A673 (cell line): ENCODE data around the gene SLC39A8. TPM values are rescaled to one million over a fixed set of nuclear protein-coding genes. Genes with fewer than 3 reads are reported as not detected.

Source experiments
- BruUV-seq: library from RNA; stranded (reverse); fragments of 400-500 nt; replicated peaks from 2 replicates; lab custom pipeline; 2021; lab: Mats Ljungman, UMichigan
- CTCF ChIA-PET: fragments of 300-600 bp; sonication (Branson Sonifier 250); formaldehyde crosslinking; loops from one replicate; lab custom pipeline; 2022; ENCODE audit warnings: antibody characterized with exemption; lab: Charles Lee
- POLR2A ChIA-PET: fragments of 300-600 bp; sonication (Branson Sonifier 250); formaldehyde crosslinking; loops from one replicate; lab custom pipeline; 2022; ENCODE audit warnings: antibody characterized with exemption; ENCODE audit not compliant: low non-redundant PET; lab: Charles Lee
- DNase-seq: peaks from one replicate; pipeline ENCODE4 v3.0.0-alpha.2; 2015; ENCODE audit warnings: low spot score
- H3K27ac ChIP-seq: fragments of 200-600 bp; sonication (generic); 2 replicates; pipeline ENCODE4 v1.5.1; 2016; ENCODE audit warnings: mixed run types, low read depth, mild to moderate bottlenecking, mixed read lengths, antibody characterized with exemption, low read length; ENCODE audit not compliant: poor library complexity, severe bottlenecking
- H3K27me3 ChIP-seq: fragments of 200-600 bp; sonication (generic); replicated peaks from 2 replicates; pipeline ENCODE4 v1.6.1; 2017; ENCODE audit warnings: mixed run types, low read depth, mild to moderate bottlenecking, mixed read lengths, antibody characterized with exemption, low read length; ENCODE audit not compliant: insufficient read depth, poor library complexity
- H3K36me3 ChIP-seq: fragments of 200-600 bp; sonication (generic); 2 replicates; pipeline ENCODE4 v1.6.1; 2016; ENCODE audit warnings: mixed run types, mild to moderate bottlenecking, mixed read lengths, antibody characterized with exemption, low read length; ENCODE audit not compliant: insufficient read depth, poor library complexity, severe bottlenecking
- H3K4me1 ChIP-seq: fragments of 200-600 bp; sonication (generic); 2 replicates; pipeline ENCODE4 v1.6.1; 2017; ENCODE audit warnings: mixed run types, mild to moderate bottlenecking, mixed read lengths, antibody characterized with exemption, low read length; ENCODE audit not compliant: insufficient read depth, poor library complexity, severe bottlenecking
- H3K4me3 ChIP-seq: fragments of 200-600 bp; sonication (generic); 2 replicates; pipeline ENCODE4 v1.5.1; 2016; ENCODE audit warnings: low read depth, mixed run types, mild to moderate bottlenecking, mixed read lengths, low read length; ENCODE audit not compliant: poor library complexity, severe bottlenecking
- H3K9me3 ChIP-seq: fragments of 200-600 bp; sonication (generic); 2 replicates; pipeline ENCODE4 v1.6.1; 2016; ENCODE audit warnings: mixed run types, low read depth, mild to moderate bottlenecking, mixed read lengths, antibody characterized with exemption, low read length; ENCODE audit not compliant: poor library complexity, severe bottlenecking
- CTCF ChIP-seq: fragments of 300-800, 200-600 bp; sonication (generic); conservative IDR thresholded peaks from 2 replicates; pipeline ENCODE4 v1.5.1; 2017; ENCODE audit warnings: low read depth, mild to moderate bottlenecking, antibody characterized with exemption, low read length, moderate library complexity, mixed read lengths
- EZH2 ChIP-seq: fragments of 200-600 bp; sonication (generic); IDR thresholded peaks from 2 replicates; pipeline ENCODE4 v1.6.1; 2017; ENCODE audit warnings: borderline replicate concordance, low read depth, mild to moderate bottlenecking, mixed read lengths, antibody characterized with exemption, low read length; ENCODE audit not compliant: poor library complexity, severe bottlenecking
- intact Hi-C: fragments of 100-400 bp; cut with micrococcal nuclease; formaldehyde crosslinking; loops from one replicate; pipeline ENCODE4 v1.10.0; 2022; ENCODE audit not compliant: unreplicated experiment
- total RNA-seq: library from RNA; stranded (reverse); gene quantifications from 2 replicates; pipeline ENCODE4 v1.2.3, GENCODE V29; 2021

SLC39A8 gene
- total RNA-seq, 1 experiment from 2014 or later: 12.3 TPM

DNA sequence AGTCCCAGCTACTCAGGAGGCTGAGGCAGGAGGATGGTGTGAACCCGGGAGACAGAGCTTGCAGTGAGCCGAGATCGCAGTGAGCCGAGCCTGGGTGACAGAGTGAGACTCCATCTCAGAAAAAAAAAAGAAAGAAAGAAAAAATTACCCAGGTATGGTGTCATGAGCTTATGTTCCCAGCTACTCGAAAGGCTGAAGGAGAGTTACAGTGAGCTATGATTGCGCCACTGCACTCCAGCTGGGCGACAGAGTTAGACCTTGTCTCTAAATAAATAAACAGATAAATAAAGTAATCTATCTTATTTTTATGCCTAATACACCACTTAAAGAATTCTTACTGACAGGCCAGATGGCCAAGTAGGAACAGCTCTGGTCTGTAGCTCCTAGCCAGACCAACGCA is 73.0 kb downstream of the SLC39A8 start:
- CTCF ChIA-PET: no interaction called here

DNA sequence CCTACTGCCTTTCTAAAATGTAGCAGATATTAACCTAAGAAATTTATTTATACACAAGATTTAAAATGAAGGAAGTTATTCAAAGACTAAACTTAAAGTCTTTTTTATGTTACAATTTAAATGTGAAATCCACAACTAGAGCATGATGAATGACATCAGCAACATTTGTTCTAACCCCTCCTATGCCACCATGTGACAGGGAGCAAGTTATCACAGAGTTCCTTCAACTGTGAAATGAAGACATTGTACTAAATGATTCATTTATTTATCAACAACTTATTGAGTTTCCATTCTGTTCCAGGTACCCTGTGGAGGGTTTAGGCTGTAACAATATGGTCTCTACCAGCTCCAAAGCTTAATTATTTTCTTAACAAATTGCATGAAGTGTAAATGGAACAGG is 76.9 kb downstream of the SLC39A8 start:
- POLR2A ChIA-PET: no interaction called here
- H3K27ac ChIP-seq: no peak overlapping the region
- H3K36me3 ChIP-seq: no peaks in the 10 kb centered on the region
- no peaks in the 10 kb centered on the region for H3K9me3 ChIP-seq
- no peaks in the 10 kb centered on the region for H3K4me1 ChIP-seq
- CTCF ChIA-PET: no interaction called here
- intact Hi-C loops: loop anchor here (10.0 kb wide), 2 partner anchors 534 to 934 kb away; no protein-coding TSS in a partner anchor
- no peak for TF ChIP-seq EZH2
- no peak for TF ChIP-seq CTCF
- BruUV-seq: no TSS peak
- H3K27me3 ChIP-seq: no peaks in the 10 kb centered on the region
- H3K4me3 ChIP-seq: no peak overlapping the region
- DNase-seq: no peak

More for the DNA sequence above, 73.0 kb downstream of the SLC39A8 start:
- H3K27ac ChIP-seq: no peak overlapping the region
- H3K36me3 ChIP-seq: no peaks in the 10 kb centered on the region
- no peak for TF ChIP-seq EZH2
- TF ChIP-seq CTCF: no peak
- H3K27me3 ChIP-seq: no peaks in the 10 kb centered on the region
- no peak for DNase-seq
- H3K4me3 ChIP-seq: no peak overlapping the region
- no peaks in the 10 kb centered on the region for H3K4me1 ChIP-seq
- H3K9me3 ChIP-seq: no peaks in the 10 kb centered on the region
- POLR2A ChIA-PET: no interaction called here
- intact Hi-C loops: no loop called here
- no TSS peak for BruUV-seq

DNA sequence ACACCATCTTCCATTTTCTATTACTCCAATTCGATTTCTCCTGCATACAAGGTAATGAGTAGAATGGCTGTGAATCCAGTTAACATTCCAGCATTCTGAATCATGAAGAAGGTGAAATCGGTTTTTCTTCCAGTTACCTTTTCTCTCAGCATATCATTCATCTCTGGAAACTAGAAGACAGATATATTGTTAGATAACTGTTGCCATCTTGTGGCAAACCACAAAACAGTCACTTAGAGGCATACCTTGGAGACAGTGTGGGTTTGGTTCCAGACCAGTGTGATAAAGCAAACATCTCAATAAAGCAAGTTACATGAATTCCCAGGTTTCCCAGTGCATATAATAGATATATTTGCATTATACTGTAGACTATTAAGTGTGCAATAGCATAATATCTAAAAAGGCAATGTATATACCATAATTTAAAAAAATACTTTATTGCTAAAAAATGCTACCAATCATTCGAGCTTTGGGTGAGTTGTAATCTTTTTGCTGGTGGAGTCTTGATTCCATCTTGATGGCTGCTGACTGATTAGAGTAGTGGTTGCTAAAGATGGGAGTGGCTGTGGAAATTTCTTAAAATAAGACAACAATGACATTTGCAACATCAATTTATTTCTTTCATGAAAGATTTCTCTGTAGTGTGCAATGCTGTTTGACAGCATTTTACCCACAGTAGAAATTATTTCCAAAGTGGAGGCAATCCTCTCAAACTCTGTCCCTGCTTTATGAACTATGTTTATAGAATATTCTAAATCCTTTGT is 82.1 kb downstream of the SLC39A8 start:
- DNase-seq: peak; percentile 56
- Histone ChIP-seq H3K9me3 (no peaks in the 10 kb centered on the region), H3K27me3 (no peaks in the 10 kb centered on the region), H3K4me1 (no peaks in the 10 kb centered on the region), H3K36me3 (no peaks in the 10 kb centered on the region), H3K27ac (no peak overlapping the region), H3K4me3 (no peak overlapping the region)
- intact Hi-C loops: loop anchor here (5.0 to 10.0 kb wide), 3 partner anchors 528 to 1841 kb away; no protein-coding TSS in a partner anchor
- ChIA-PET CTCF (interaction anchor here (0.6 kb wide), 1 partner anchor 1094 kb away, joined by 3 read pairs; no protein-coding TSS in a partner anchor), POLR2A (no interaction called here)
- TF ChIP-seq EZH2 (no peak), CTCF (peak; percentile 64)
- no TSS peak for BruUV-seq
